Ectodermal cell (in vitro differentiated cells): Measurements from ENCODE around the gene PIK3R2. TPM values are rescaled to one million over a fixed set of nuclear protein-coding genes. Genes with fewer than 3 reads are reported as not detected.
A peak's percentile ranks its signal among the peaks of the same experiment; 100 is the strongest.
"Not testable (repeated sequence)": the region's sequence is repeated elsewhere in the genome, so short reads cannot be mapped to it uniquely, and the experiment has no call there.

ENCODE experiments used
- H3K27ac ChIP-seq: 2 replicates; pipeline ENCODE4 v1.7.0; 2013; ENCODE audit warnings: mild to moderate bottlenecking, low read depth, low read length; ENCODE audit not compliant: insufficient read depth, poor library complexity, severe bottlenecking
- H3K27me3 ChIP-seq: 2 replicates; pipeline ENCODE4 v1.7.0; 2013; ENCODE audit warnings: mild to moderate bottlenecking, low read length; ENCODE audit not compliant: insufficient read depth, control insufficient read depth, poor library complexity, severe bottlenecking
- H3K36me3 ChIP-seq: one replicate; pipeline ENCODE4 v1.7.0; 2013; ENCODE audit warnings: low read length; ENCODE audit not compliant: control insufficient read depth, insufficient read depth
- H3K4me1 ChIP-seq: one replicate; pipeline ENCODE4 v1.7.0; 2013; ENCODE audit warnings: low read length; ENCODE audit not compliant: control insufficient read depth, insufficient read depth
- H3K4me3 ChIP-seq: 2 replicates; pipeline ENCODE4 v1.7.0; 2013; ENCODE audit warnings: low read depth, low read length, control low read depth; ENCODE audit not compliant: insufficient read depth
- H3K9me3 ChIP-seq: 2 replicates; pipeline ENCODE4 v1.7.0; 2013; ENCODE audit warnings: mild to moderate bottlenecking, low read length, moderate library complexity; ENCODE audit not compliant: control insufficient read depth
- WGBS, 2 experiments: methylation state at CpG; one replicate each; pipeline ENCODE4 v1.1.7; 2013; ENCODE audit warnings: missing lambda C conversion rate in 2 of 2; 5-methylcytosine and 5-hydroxymethylcytosine counted together
- polyA plus RNA-seq, 4 experiments: library from polyadenylated mRNA; stranded (reverse); fragments of 50-300 nt; gene quantifications; one replicate each; pipeline ENCODE4 v1.2.3, GENCODE V29; 2013

The PIK3R2 gene
- polyA plus RNA-seq (2013, experiment 1 of 4) = 73.4 TPM
- polyA plus RNA-seq (2013, experiment 2 of 4) = 77.9 TPM
- polyA plus RNA-seq (2013, experiment 3 of 4) = 59.4 TPM
- 63.4 TPM for polyA plus RNA-seq (2013, experiment 4 of 4)

DNA sequence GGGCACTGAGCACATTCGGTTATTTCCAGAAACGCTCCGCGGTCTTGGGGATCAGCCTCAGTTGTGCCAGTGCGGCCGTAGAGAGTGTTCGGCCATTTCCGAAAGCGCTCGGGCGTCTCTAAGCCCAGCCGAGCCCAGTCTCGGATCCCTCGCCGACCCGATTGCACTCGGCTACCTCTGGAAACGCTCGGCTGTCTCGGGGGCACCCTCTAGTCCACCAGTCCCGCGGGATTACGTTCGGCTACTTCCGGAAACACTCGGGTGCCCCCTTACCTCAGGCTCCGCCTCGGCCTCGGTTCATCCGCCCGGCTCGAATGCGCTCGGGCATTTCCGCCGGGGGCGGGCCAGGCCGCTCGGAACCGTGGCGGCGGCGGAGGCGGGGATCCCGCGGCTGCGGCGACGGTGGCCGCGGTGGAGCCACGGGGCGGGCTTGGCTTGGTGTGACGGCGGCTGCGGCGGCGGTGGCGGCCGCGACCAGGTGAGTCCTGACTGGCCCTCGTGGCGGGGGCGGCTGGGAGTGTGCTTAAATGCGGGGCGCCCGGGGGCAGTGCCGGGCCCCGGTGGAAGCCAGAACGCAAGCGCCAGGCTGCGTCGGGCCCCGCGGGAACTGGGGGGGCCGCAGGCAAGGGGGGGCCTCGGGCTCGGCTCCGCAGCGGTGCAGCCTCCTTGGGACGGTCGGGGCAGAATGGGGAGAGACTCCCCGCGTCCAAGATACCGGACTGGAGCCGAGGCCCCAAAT lies at the start of gene PIK3R2:
TSS of gene PIK3R2 (plus strand) at position 347 of the 739 bp plus-strand sequence. CDS start 2,717 bp downstream, outside the sequence.
- no peaks in the 10 kb centered on the region for H3K27me3 ChIP-seq
- peak within 1 kb of the TSS; percentile 70 for H3K4me3 ChIP-seq
- H3K9me3 ChIP-seq = no peaks in the 10 kb centered on the region
- H3K27ac ChIP-seq = peak within 1 kb of the TSS; percentile 99
- 0% methylated on average over 86 of the region's 86 CpGs for WGBS, 2 experiments
- H3K36me3 ChIP-seq = no peaks in the 10 kb centered on the region
- peaks cover 15% of the 10 kb centered on the region for H3K4me1 ChIP-seq

DNA sequence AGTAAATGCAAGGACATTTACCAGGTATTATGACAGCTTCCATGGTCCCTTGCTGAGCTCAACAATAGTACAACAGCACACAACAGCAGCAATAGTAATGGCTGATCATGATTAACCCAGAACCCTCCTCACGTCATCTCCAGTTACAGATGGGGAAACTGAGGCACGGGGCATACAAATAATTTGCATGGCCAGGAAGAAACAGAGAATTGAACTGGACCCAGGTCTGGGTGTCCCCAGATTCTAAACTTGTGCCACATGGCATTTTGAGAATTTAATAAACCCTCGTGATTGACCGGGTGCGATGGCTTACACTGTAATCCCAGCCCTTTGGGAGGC lies 48.2 kb upstream of the PIK3R2 start:
- WGBS, 2 experiments = 74 to 76% methylated on average over 5 of the region's 5 CpGs
- Histone ChIP-seq H3K27me3 (peaks cover 17% of the 10 kb centered on the region), H3K4me1 (no peaks in the 10 kb centered on the region), H3K9me3 (no peaks in the 10 kb centered on the region), H3K4me3 (peak overlapping the region; percentile 38), H3K36me3 (no peaks in the 10 kb centered on the region), H3K27ac (peak overlapping the region; percentile 26)

DNA sequence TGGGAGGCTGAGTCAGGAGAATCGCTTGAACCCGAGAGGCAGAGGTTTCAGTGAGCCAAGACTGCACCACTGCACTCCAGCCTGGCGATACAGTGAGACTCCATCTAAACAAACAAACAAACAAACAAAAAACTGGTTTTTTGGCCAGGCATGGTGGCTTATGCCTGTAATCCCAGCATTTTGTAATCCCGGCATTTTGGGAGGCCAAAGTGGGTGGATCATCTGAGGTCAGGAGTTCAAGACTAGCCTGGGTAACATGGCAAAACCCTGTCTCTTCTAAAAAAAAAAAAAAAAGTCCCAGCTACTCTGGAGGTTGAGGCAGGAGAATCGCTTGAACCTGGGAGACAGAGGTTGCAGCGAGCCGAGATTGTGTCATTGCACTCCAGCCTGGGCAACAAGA lies 47.7 kb upstream of the PIK3R2 start:
- H3K27ac ChIP-seq, H3K4me3 ChIP-seq, H3K4me1 ChIP-seq, H3K9me3 ChIP-seq, H3K36me3 ChIP-seq: not testable (repeated sequence)
- WGBS, 2 experiments = 83 to 85% methylated on average over 7 of the region's 7 CpGs
- peaks cover 20% of the 10 kb centered on the region for H3K27me3 ChIP-seq

DNA sequence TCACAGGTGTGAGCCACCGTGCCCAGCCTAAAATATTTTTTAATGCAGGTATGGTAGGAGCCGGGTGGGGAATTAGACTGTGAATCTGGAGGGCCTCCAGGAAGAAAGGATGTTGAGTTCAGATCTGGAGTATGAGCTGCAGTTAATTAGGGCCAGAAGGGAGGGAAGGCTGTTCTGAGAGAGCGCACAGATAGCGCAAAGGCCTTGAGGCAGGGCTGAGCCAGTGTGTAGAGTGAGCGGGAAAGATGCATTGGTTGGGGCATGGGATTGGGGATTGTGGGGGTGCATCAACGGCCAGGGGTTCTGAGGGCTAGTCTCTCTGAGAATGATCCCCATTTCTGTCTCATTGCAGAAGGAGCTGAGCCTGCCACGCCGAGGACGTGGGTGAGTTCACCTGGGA lies 45.7 kb upstream of the PIK3R2 start:
- H3K9me3 ChIP-seq = no peaks in the 10 kb centered on the region
- WGBS, 2 experiments = 93 to 94% methylated on average over 9 of the region's 9 CpGs
- H3K27ac ChIP-seq = no peak overlapping the region
- no peaks in the 10 kb centered on the region for H3K4me1 ChIP-seq
- no peak overlapping the region for H3K4me3 ChIP-seq
- no peaks in the 10 kb centered on the region for H3K36me3 ChIP-seq
- H3K27me3 ChIP-seq = peaks cover 32% of the 10 kb centered on the region

DNA sequence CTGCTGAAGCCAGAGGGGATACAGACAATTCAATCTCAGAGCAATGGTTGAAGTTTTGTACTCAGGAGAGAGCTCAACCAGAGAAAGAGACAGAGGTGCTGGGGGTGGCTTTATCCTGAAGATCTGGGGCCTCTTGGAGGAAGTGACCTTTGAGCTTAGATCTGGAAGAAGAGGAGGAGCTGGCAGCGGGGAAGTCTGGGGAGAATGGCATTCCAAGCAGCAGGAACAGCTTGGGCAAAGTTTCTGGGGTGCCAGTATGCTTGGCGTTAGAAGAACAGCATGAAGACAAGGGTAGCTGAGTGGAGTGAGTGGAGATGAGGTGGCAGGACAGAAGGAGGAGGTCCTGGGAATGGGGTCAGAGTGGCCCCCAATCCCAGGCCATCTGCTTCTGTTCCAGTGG lies 44.1 kb upstream of the PIK3R2 start:
- H3K36me3 ChIP-seq = no peaks in the 10 kb centered on the region
- peaks cover 32% of the 10 kb centered on the region for H3K27me3 ChIP-seq
- H3K9me3 ChIP-seq = no peaks in the 10 kb centered on the region
- no peak overlapping the region for H3K27ac ChIP-seq
- 68 to 71% methylated on average over 2 of the region's 2 CpGs for WGBS, 2 experiments
- H3K4me1 ChIP-seq = no peaks in the 10 kb centered on the region
- no peak overlapping the region for H3K4me3 ChIP-seq

DNA sequence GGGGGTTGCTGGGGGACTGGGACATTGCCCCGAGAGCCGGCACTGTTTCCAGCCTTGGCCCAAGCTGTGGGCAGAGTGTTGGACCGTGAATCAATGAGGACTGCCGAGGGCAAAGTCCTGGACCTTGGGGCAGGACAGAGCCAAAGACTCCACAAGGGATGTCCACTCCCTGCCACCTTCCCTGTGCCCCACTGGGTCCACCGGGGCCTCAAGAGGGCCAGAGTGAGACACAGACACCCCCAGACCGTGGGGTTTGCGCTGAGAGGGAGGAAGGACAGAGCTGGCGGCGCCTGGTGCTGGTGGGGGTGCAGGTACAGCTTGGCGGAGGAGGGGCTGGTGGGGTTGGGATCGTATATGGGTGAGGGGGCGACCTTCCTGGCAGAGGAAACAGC lies 43.6 kb upstream of the PIK3R2 start:
- 38 to 45% methylated on average over 12 of the region's 12 CpGs for WGBS, 2 experiments
- no peak overlapping the region for H3K27ac ChIP-seq

DNA sequence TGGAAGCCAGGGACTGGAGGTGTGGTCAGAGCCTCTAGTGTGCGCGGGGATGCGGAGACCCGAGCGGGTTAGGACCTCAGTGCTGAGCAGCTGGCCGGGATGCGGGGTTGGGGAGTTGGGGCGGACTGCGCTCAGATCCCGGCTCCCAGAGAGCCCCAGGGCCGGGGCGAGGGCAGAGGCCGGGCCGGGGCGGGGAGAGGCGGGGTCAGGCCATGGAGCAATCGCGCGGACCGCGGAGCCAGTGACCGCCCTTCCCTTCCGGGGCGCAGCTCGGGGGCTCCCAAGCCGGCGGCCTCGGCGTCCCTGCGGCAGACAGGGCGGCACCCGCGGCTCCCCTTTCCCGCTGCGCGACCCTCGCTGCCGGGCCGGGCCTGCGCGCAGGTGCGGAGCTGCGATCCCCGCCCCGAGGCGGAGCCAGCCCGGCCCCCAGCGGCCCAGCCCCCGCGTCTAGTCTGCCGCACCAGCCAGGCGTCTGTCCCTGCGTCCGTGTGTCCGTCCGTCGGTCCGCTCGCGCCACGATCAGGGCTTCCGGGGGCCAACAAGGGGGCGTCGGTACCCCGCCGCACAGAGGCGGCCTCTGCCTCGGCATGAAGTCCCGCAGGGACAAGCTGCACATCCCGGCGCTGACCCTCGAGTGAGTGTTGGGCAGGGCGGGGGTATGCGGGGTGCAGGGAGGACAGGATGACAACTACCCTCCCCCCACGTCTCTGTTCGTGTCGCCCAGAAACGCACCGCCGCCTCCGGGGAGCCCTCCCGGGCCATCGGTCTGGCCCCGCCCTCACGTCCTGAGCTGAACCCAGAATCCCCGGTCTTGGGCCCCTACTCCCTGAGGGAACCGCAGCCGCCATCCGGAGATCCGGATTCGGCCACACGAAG lies 43.0 kb upstream of the PIK3R2 start:
- Histone ChIP-seq H3K36me3 (no peaks in the 10 kb centered on the region), H3K27ac (no peak overlapping the region), H3K9me3 (no peaks in the 10 kb centered on the region), H3K4me1 (no peaks in the 10 kb centered on the region), H3K27me3 (peaks cover 32% of the 10 kb centered on the region), H3K4me3 (peak overlapping the region; percentile 64)
- 1% methylated on average over 92 of the region's 92 CpGs for WGBS, 2 experiments

More for the DNA sequence above, 43.6 kb upstream of the PIK3R2 start:
- H3K4me1 ChIP-seq = no peaks in the 10 kb centered on the region
- H3K27me3 ChIP-seq = peaks cover 32% of the 10 kb centered on the region
- H3K4me3 ChIP-seq = peak overlapping the region; percentile 64
- no peaks in the 10 kb centered on the region for H3K36me3 ChIP-seq
- H3K9me3 ChIP-seq = no peaks in the 10 kb centered on the region

DNA sequence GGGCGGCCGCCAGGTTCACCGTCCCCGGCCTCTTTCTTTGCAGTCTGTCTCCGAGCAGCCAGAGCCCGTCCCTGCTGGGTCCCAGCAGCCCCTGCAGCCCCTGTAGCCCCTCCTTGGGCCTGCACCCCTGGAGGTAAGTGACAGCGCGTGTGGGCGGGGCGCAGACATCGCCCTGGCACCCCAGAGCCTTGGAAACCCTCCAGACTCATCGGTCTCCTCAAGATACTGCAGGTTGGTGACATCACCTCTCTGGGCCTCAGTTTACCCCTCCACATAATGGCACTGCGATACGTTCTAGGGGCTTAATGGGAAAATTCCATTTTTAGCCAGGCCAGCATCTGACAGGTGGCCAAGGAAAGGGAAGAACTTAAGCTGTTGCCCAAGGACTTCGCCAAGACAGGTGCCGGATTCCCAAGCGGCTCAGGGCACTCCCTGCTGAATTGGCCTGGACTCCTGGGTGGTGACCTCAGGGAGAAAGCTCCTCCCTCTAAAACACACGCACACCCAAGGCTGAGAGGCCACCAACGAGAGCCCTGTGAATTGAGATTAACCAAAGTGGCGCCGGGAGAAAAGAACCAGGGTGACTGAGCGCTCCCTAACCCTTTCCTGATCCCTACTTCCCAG lies 42.2 kb upstream of the PIK3R2 start:
- no peaks in the 10 kb centered on the region for H3K9me3 ChIP-seq
- no peak overlapping the region for H3K27ac ChIP-seq
- 45 to 47% methylated on average over 22 of the region's 22 CpGs for whole genome bisulfite sequencing, 2 experiments
- H3K27me3 ChIP-seq = peaks cover 32% of the 10 kb centered on the region
- no peaks in the 10 kb centered on the region for H3K36me3 ChIP-seq
- H3K4me3 ChIP-seq = peak overlapping the region; percentile 64
- no peaks in the 10 kb centered on the region for H3K4me1 ChIP-seq

DNA sequence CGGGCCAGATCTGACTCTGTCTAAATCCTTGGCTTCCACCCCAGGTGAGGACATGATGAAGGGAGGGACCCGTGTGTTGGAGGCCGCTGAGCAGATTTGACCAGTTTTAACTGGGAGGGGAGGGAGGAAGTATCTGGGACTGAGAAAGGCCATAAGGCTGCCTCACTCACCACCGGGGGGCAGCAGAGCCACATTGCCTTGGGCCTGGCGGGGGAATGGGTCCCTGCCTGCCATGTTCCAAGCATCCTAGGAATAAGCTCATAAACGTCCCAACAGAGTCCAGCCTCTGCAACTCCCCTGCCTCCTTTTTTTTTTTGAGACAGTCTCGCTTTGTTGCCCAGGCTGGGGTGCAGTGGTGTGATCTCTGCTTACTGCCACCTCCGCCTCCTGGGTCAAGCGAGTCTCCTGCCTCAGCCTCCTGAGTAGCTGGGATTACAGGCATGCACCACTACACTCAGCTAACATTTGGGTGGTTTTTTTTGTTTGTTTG lies 39.9 kb upstream of the PIK3R2 start:
- no peaks in the 10 kb centered on the region for H3K9me3 ChIP-seq
- no peaks in the 10 kb centered on the region for H3K4me1 ChIP-seq
- no peaks in the 10 kb centered on the region for H3K36me3 ChIP-seq
- H3K27me3 ChIP-seq = peaks cover 32% of the 10 kb centered on the region
- WGBS, 2 experiments = 31 to 32% methylated on average over 9 of the region's 9 CpGs
- no peak overlapping the region for H3K4me3 ChIP-seq
- H3K27ac ChIP-seq = no peak overlapping the region

DNA sequence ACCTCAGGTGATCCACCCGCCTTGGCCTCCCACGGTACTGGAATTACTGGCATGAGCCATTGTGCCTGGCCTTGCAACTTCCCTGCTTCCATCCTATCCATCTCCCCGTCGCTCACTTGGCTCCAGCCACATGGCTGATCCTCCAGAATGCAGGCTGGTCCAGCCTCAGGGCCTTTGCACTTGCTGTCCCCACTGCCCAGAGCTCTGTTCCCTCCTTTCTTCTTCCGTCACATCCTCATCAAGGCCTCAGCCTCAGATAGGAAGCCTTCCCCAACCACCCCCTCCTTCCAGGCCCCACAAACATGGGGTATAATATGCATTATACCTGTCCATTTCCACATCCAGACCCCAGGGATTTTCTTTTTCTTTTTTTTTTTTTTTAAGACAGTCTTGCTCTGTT lies 39.1 kb upstream of the PIK3R2 start:
- Histone ChIP-seq H3K4me3 (no peak overlapping the region), H3K9me3 (no peaks in the 10 kb centered on the region), H3K27me3 (peaks cover 26% of the 10 kb centered on the region), H3K4me1 (no peaks in the 10 kb centered on the region), H3K27ac (no peak overlapping the region), H3K36me3 (no peaks in the 10 kb centered on the region)
- WGBS, 2 experiments = 92 to 93% methylated on average over 5 of the region's 5 CpGs
